GM12874 (cell line): ENCODE measurements around the gene NAV2.

Experiments
- TF ChIP-seq, protein P1 (sequence below): IDR thresholded peaks from 2 replicates; pipeline ENCODE4 v1.5.1; 2011; ENCODE audit warnings: low read depth, mild to moderate bottlenecking, control low read depth, low read length, moderate library complexity; ENCODE audit not compliant: insufficient read depth

The NAV2 gene

GRCh38 chr11:19956228-19956627 is 243.6 kb downstream of the NAV2 start:
- TF ChIP-seq, protein P1, sequence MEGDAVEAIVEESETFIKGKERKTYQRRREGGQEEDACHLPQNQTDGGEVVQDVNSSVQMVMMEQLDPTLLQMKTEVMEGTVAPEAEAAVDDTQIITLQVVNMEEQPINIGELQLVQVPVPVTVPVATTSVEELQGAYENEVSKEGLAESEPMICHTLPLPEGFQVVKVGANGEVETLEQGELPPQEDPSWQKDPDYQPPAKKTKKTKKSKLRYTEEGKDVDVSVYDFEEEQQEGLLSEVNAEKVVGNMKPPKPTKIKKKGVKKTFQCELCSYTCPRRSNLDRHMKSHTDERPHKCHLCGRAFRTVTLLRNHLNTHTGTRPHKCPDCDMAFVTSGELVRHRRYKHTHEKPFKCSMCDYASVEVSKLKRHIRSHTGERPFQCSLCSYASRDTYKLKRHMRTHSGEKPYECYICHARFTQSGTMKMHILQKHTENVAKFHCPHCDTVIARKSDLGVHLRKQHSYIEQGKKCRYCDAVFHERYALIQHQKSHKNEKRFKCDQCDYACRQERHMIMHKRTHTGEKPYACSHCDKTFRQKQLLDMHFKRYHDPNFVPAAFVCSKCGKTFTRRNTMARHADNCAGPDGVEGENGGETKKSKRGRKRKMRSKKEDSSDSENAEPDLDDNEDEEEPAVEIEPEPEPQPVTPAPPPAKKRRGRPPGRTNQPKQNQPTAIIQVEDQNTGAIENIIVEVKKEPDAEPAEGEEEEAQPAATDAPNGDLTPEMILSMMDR = no peak

DNA sequence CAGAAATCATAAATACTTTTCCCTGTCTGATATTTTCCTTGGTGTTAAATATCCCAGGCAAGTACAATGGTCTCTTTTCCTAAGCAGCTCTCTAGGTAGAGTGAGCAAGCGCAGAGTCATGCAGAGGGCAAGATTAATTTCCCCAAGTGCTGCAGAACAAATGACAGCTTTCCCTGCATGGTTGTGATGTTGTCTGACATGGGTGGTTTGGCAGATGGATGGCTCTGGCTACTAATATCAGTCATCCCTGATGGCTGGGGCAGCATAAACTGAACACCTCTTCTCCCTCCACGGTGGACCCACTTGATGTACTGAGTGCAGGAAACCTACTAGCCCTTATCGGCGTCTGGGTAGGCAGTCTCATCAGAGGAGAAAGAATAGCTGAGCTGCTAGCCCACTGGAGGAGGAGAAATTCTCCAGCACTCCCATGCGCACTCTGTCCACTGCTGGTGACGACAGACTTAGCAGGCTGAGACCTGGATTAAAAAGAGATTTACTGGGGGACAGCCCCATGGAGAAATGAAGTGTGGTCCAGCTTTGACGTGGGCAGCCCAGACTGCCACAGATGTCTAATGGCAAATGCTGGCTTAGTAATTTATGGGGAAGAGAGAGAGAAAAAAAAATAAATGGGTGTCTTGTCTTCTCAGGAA is 244.8 kb downstream of the NAV2 start:
- TF ChIP-seq, protein P1 = no peak

DNA sequence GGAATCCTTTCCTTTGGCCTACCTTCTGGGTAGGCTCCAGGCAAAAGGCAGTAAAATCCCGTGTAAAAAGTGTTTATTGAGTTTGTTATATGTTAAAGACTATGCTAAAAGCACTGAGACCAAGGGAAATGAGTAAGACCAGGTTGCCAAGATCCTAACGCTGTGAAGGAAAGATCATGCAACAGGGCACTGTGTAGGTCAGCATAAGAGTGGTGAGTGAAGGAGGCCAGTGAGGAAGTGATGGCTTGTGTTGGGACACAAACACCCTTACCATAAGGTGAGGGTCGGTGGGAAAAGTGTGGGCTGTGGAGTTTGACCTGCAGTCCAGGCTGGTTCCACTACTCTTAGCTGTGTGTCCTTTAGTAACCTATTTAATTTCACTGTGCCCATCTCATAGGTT is 245.6 kb downstream of the NAV2 start:
- TF ChIP-seq, protein P1 = no peak

DNA sequence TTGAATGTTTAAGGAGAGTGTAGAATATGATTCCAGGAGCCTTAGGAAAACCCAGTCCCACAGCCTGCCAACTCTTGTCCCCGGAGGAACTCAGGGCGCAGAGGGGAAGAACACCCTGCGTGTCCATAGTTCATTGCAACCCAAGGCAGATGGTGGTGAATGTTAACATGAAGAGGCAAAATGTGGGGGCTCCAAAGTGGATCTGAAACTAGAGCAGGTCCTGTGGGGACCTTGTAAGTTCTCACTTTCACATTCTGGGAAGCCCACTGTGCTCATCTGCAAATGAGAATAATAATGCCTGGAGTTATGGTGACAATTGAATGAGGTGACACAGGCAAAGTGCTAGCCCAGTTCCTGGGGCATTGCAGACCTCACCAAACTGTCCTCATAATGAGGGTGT is 246.6 kb downstream of the NAV2 start:
- TF ChIP-seq, protein P1 = no peak

DNA sequence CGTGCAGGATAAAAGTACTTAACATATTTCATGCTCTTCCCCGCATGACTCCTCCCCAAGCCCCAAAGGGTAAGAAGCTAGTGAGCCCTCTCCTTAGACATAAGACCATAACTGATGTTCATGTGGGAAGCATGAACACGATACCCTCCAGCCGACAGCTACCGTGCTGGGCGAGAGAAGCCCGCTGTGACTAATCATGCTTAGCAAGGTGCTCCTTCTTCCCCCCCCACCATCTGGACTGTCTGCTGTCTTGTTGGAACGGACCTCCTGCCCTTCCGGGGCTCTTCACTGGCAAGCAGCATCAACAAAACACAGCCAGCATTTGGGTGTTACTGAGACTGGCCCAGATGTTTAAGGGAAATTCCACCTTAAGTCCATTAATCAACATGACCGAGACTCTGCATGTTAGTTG is 247.0 kb downstream of the NAV2 start:
- TF ChIP-seq, protein P1 = no peak

- TF ChIP-seq, protein P1 = no peak
These were observed 248.6 kb downstream of the NAV2 start for GRCh38 chr11:19961225-19961624.

DNA sequence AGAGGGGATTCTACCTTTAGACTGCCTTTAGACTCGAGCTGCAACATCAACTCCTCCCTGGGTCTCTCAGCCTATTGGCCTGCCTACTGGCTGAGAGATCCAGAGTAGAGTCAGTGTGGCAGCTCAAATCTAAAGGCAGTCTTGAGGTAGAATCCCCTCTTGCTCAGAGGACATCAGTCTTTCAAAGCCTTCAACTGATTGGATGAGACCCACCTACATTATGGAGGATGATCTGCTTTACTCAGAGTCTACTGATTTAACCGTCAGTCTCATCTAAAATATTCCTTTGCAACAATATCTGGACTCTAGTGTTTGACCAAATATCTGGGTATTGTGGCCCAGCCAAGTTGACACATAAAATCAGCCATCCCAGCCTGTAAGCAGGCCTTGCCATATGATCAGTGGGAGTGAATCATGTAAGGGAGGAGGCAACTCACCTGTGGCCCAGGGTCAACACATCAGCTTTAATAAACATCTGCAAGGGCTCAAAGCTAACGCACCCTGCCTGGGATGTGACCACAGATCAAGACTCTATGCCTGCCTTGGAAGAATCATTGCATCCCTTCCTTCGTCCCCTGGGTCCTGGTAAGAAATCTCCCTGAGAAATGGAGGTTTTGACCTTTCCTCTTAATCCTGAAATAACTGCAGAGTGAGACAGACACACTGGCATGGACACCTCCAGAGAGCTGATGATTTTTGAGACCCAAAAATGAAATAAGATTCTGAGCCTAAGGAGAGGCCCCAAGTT is 249.6 kb downstream of the NAV2 start:
- TF ChIP-seq, protein P1 = no peak
